B cell (primary cell): ENCODE measurements around the gene AMELY. TPM values are rescaled to one million over a fixed set of nuclear protein-coding genes. Genes with fewer than 3 reads are reported as not detected.

ENCODE experiments used
- ATAC-seq: fragments of 200-7000 bp; cut with Tn5 transposase; one replicate; pipeline ENCODE4 v1.10.0; 2021; ENCODE audit warnings: low read depth, mild to moderate bottlenecking, moderate number of reproducible peaks, moderate library complexity
- CTCF ChIA-PET: fragments of 350-600 bp; sonication (Branson Sonifier 250); formaldehyde crosslinking; loops from one replicate; lab custom pipeline; 2021; ENCODE audit warnings: antibody characterized with exemption, inconsistent platforms; lab: Charles Lee
- POLR2A ChIA-PET: fragments of 350-600 bp; sonication (Branson Sonifier 250); formaldehyde crosslinking; loops from one replicate; lab custom pipeline; 2021; ENCODE audit warnings: antibody characterized with exemption; lab: Charles Lee
- DNase-seq: peaks from one replicate; pipeline ENCODE4 v3.0.0; 2013
- H2AFZ ChIP-seq: 2 replicates; pipeline ENCODE4 v1.6.1; 2012; ENCODE audit warnings: mild to moderate bottlenecking, low read depth, low read length; ENCODE audit not compliant: insufficient read depth, poor library complexity, severe bottlenecking
- H3K27ac ChIP-seq, 2 donors: 1 replicate in 1 of 2; 2 replicates in 1 of 2; pipeline ENCODE4 v1.5.1; 2012 to 2013; ENCODE audit warnings: low read length in 2 of 2, mild to moderate bottlenecking in 2 of 2, moderate library complexity in 1 of 2
- H3K27me3 ChIP-seq, 4 experiments: fragments of 200-600 bp in 1 of 4; sonication (generic) in 1 of 4; replicated peaks in 1 of 4; 1 replicate in 2 of 4; 2 replicates in 2 of 4; pipeline versions ENCODE4 v1.6.1 to v1.7.0; 2013 to 2016; ENCODE audit warnings: low read length in 3 of 4, mild to moderate bottlenecking in 2 of 4, mixed read lengths in 1 of 4, moderate library complexity in 1 of 4; ENCODE audit not compliant: insufficient read depth in 4 of 4, control insufficient read depth in 3 of 4; ENCODE audit errors: control extremely low read depth in 1 of 4
- H3K36me3 ChIP-seq, 2 experiments: replicated peaks in 1 of 2; 1 replicate in 1 of 2; 2 replicates in 1 of 2; pipeline versions ENCODE4 v1.6.1 to v1.7.1; 2013; ENCODE audit warnings: low read length in 1 of 2; ENCODE audit not compliant: insufficient read depth in 2 of 2, control insufficient read depth in 1 of 2; ENCODE audit errors: control extremely low read depth in 1 of 2, extremely low read depth in 1 of 2
- H3K4me1 ChIP-seq, 2 donors: fragments of 200-600 bp in 1 of 2; sonication (generic) in 1 of 2; 1 replicate in 1 of 2; 2 replicates in 1 of 2; pipeline versions ENCODE4 v1.5.1 to v1.6.1; 2013 to 2017; ENCODE audit warnings: low read length in 2 of 2; ENCODE audit not compliant: control insufficient read depth in 2 of 2, insufficient read depth in 2 of 2
- H3K4me2 ChIP-seq: replicated peaks from 2 replicates; pipeline ENCODE3; 2012; ENCODE audit warnings: mild to moderate bottlenecking, low read depth, low read length; ENCODE audit not compliant: poor library complexity, severe bottlenecking
- H3K4me3 ChIP-seq, 5 experiments: fragments of 200-600 bp in 1 of 5; sonication (generic) in 1 of 5; 1 replicate in 3 of 5; 2 replicates in 2 of 5; pipeline versions ENCODE4 v1.5.1 to v1.7.0; 2011 to 2016; ENCODE audit warnings: low read length in 4 of 5, mild to moderate bottlenecking in 4 of 5, low read depth in 2 of 5, control low read depth in 1 of 5, moderate library complexity in 1 of 5; ENCODE audit not compliant: insufficient read depth in 1 of 5; ENCODE audit errors: control extremely low read depth in 1 of 5, extremely low read depth in 1 of 5
- H3K79me2 ChIP-seq: fragments of 200-600 bp; sonication (generic); one replicate; pipeline ENCODE4 v1.6.0; 2016; ENCODE audit warnings: low read length; ENCODE audit not compliant: control insufficient read depth, insufficient read depth
- H3K9ac ChIP-seq: fragments of 200-600 bp; sonication (generic); 2 replicates; pipeline ENCODE4 v1.6.1; 2017; ENCODE audit warnings: mild to moderate bottlenecking, low read length, moderate library complexity
- H3K9me3 ChIP-seq, 3 donors: one replicate each; pipeline versions ENCODE4 v1.6.1 to v1.7.1; 2013; ENCODE audit warnings: low read length in 2 of 3; ENCODE audit not compliant: control insufficient read depth in 2 of 3, insufficient read depth in 1 of 3; ENCODE audit errors: control extremely low read depth in 1 of 3
- H4K20me1 ChIP-seq: 2 replicates; pipeline ENCODE4 v1.6.0; 2012; ENCODE audit warnings: mild to moderate bottlenecking, low read length; ENCODE audit not compliant: insufficient read depth, control insufficient read depth, poor library complexity, severe bottlenecking
- H3K27ac Mint-ChIP-seq: one replicate; pipeline ENCODE4 v1.8.0; 2021; ENCODE audit warnings: mixed read lengths
- H3K27me3 Mint-ChIP-seq: one replicate; pipeline ENCODE4 v1.8.0; 2021; ENCODE audit warnings: mixed read lengths
- H3K4me1 Mint-ChIP-seq: one replicate; pipeline ENCODE4 v1.8.0; 2021; ENCODE audit warnings: mixed read lengths
- H3K4me3 Mint-ChIP-seq: one replicate; pipeline ENCODE4 v1.8.0; 2021; ENCODE audit warnings: mixed read lengths
- H3K9me3 Mint-ChIP-seq: one replicate; pipeline ENCODE4 v1.8.0; 2022; ENCODE audit warnings: mixed read lengths; ENCODE audit not compliant: insufficient read depth
- EZH2 ChIP-seq: IDR thresholded peaks from 2 replicates; pipeline ENCODE4 v1.6.1; 2012; ENCODE audit warnings: borderline replicate concordance, low read depth, mild to moderate bottlenecking, moderate library complexity, low read length; ENCODE audit not compliant: insufficient read depth, poor library complexity, severe bottlenecking
- WGBS: methylation state at CpG from one replicate; pipeline ENCODE4 v1.1.5; 2013; ENCODE audit warnings: missing lambda C conversion rate; ENCODE audit not compliant: insufficient coverage; 5-methylcytosine and 5-hydroxymethylcytosine counted together
- intact Hi-C: fragments of 100-400 bp; cut with micrococcal nuclease; formaldehyde crosslinking; loops from one replicate; pipeline ENCODE4 v1.10.0; 2022
- polyA plus RNA-seq: library from polyadenylated mRNA; depleted of rRNA; stranded (reverse); fragments of >200 nt; gene quantifications from 2 replicates; pipeline ENCODE4 v1.2.3, GENCODE V29; 2012
- total RNA-seq, 2 donors: library from RNA; stranded (reverse); fragments of 120-200 nt in 1 of 2; gene quantifications; 1 replicate in 1 of 2; 2 replicates in 1 of 2; pipeline versions ENCODE4 v1.2.3 to v1.2.4, GENCODE V29; 2013 to 2022
- TF ChIP-seq, protein P1 (sequence below): fragments of 200-600 bp; IDR thresholded peaks from one replicate; pipeline ENCODE4 v1.8.0; 2022; ENCODE audit warnings: antibody characterized with exemption, mild to moderate bottlenecking

The AMELY gene
- total and polyA plus RNA-seq, 2 donors (not counting 1 experiment from before 2014, with no cell fraction given): not detected

GRCh38 chrY:6921061-6921460, 9.5 kb upstream of the AMELY start:
- no peaks in the 10 kb centered on the region for H3K9me3 Mint-ChIP-seq
- Histone ChIP-seq H3K79me2 (no peaks in the 10 kb centered on the region), H3K36me3 (no peaks in the 10 kb centered on the region), H3K27ac (no peak overlapping the region), H3K9me3 (no peaks in the 10 kb centered on the region), H3K4me1 (no peaks in the 10 kb centered on the region), H3K27me3 (no peaks in the 10 kb centered on the region), H2AFZ (no peak overlapping the region), H4K20me1 (no peaks in the 10 kb centered on the region), H3K9ac (no peak overlapping the region), H3K4me3 (no peak overlapping the region), H3K4me2 (no peak overlapping the region)
- no peak overlapping the region for H3K27ac Mint-ChIP-seq
- H3K4me3 Mint-ChIP-seq: no peak overlapping the region
- TF ChIP-seq, protein P1, sequence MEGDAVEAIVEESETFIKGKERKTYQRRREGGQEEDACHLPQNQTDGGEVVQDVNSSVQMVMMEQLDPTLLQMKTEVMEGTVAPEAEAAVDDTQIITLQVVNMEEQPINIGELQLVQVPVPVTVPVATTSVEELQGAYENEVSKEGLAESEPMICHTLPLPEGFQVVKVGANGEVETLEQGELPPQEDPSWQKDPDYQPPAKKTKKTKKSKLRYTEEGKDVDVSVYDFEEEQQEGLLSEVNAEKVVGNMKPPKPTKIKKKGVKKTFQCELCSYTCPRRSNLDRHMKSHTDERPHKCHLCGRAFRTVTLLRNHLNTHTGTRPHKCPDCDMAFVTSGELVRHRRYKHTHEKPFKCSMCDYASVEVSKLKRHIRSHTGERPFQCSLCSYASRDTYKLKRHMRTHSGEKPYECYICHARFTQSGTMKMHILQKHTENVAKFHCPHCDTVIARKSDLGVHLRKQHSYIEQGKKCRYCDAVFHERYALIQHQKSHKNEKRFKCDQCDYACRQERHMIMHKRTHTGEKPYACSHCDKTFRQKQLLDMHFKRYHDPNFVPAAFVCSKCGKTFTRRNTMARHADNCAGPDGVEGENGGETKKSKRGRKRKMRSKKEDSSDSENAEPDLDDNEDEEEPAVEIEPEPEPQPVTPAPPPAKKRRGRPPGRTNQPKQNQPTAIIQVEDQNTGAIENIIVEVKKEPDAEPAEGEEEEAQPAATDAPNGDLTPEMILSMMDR: no peak
- no peak for TF ChIP-seq EZH2
- no peaks in the 10 kb centered on the region for H3K4me1 Mint-ChIP-seq
- ChIA-PET CTCF (no interaction called here), POLR2A (no interaction called here)
- DNase-seq (no peak), ATAC-seq (no peak)
- no CpG with 5 or more reads among the region's 2 CpGs for WGBS
- H3K27me3 Mint-ChIP-seq: no peaks in the 10 kb centered on the region
- intact Hi-C loops: no loop called here

DNA sequence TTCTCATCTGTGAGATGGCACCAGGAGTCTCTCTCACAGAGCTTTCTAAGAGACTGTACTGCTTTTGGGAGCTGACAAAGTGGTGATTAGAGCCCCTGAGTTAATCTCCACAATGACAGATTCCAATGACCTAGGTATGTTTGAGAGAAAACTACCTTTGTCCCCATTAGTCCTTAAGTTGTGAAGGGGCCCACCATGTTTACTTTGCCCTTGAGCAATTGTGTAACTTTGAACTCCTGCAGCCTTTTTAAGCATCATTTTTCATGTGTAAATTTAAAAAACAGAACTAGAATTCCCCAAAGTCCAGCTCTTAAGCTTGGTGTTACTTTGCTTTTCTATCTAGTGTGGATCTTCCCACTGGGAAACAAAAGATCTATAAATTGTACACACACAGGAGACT, 1.8 kb upstream of the AMELY start:
- DNase-seq (no peak), ATAC-seq (no peak)
- Mint-ChIP-seq H3K27me3 (peaks cover 26% of the 10 kb centered on the region), H3K27ac (no peak overlapping the region), H3K4me3 (no peak overlapping the region), H3K4me1 (peaks cover 3% of the 10 kb centered on the region), H3K9me3 (no peaks in the 10 kb centered on the region)
- Histone ChIP-seq H3K9ac (no peak overlapping the region), H3K4me3 (no peak overlapping the region), H3K4me1 (no peaks in the 10 kb centered on the region), H3K36me3 (no peaks in the 10 kb centered on the region), H4K20me1 (no peaks in the 10 kb centered on the region), H3K79me2 (no peaks in the 10 kb centered on the region), H2AFZ (no peak overlapping the region), H3K27ac (no peak overlapping the region), H3K27me3 (peaks cover 0 to 8% (median 0%) of the 10 kb centered on the region in 4 experiments), H3K4me2 (no peak overlapping the region), H3K9me3 (no peaks in the 10 kb centered on the region)
- CTCF ChIA-PET: no interaction called here
- POLR2A ChIA-PET: no interaction called here
- no peak for TF ChIP-seq EZH2
- TF ChIP-seq, protein P1: no peak
- intact Hi-C loops: no loop called here
